Choroid plexus epithelial cell (primary cell): ENCODE measurements around the gene MGAT5.

ENCODE experiments used
- DNase-seq: peaks from one replicate; pipeline ENCODE4 v3.0.0-alpha.2; 2010; ENCODE audit warnings: low read depth
- H3K4me3 ChIP-seq: 2 replicates; pipeline ENCODE4 v1.5.1; 2011; ENCODE audit warnings: low read depth, mild to moderate bottlenecking, control low read depth, low read length, moderate library complexity
- TF ChIP-seq, protein P1 (sequence below): conservative IDR thresholded peaks from 2 replicates; pipeline ENCODE4 v1.5.1; 2011; ENCODE audit warnings: low read depth, mild to moderate bottlenecking, control low read depth, inconsistent platforms, low read length, moderate library complexity

MGAT5 gene

DNA sequence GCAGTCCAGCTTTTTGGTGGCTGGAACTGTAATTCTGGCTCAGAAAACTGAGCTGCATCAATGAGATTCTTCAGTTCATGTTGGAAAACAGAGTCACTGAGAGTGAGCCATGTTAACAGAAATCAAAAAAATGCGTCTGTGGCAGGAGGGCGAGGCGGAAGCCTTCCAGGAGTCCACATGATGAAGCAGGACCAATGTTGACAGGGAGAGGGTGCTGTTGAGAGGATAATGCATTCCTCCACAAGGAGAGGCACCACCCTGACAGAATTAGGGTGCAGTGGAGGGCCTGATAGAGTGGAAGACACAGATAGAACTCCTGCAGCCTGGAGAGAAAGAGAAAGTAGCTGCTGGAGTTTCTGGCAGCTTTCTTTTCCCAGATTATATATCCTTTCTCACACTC, 111.5 kb downstream of the MGAT5 start:
- TF ChIP-seq, protein P1, sequence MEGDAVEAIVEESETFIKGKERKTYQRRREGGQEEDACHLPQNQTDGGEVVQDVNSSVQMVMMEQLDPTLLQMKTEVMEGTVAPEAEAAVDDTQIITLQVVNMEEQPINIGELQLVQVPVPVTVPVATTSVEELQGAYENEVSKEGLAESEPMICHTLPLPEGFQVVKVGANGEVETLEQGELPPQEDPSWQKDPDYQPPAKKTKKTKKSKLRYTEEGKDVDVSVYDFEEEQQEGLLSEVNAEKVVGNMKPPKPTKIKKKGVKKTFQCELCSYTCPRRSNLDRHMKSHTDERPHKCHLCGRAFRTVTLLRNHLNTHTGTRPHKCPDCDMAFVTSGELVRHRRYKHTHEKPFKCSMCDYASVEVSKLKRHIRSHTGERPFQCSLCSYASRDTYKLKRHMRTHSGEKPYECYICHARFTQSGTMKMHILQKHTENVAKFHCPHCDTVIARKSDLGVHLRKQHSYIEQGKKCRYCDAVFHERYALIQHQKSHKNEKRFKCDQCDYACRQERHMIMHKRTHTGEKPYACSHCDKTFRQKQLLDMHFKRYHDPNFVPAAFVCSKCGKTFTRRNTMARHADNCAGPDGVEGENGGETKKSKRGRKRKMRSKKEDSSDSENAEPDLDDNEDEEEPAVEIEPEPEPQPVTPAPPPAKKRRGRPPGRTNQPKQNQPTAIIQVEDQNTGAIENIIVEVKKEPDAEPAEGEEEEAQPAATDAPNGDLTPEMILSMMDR: peak; percentile 22
- DNase-seq: peak; percentile 20
- H3K4me3 ChIP-seq: no peak overlapping the region

- TF ChIP-seq, protein P1: no peak
- no peak overlapping the region for H3K4me3 ChIP-seq
- DNase-seq: no peak
These were observed 112.5 kb downstream of the MGAT5 start for GRCh38 chr2:134366359-134366758.

- TF ChIP-seq, protein P1: no peak
- no peak overlapping the region for H3K4me3 ChIP-seq
- no peak for DNase-seq
These were observed 113.3 kb downstream of the MGAT5 start for GRCh38 chr2:134367213-134367612.

- H3K4me3 ChIP-seq: no peak overlapping the region
- DNase-seq: peak; percentile 85
- TF ChIP-seq, protein P1: no peak
These were observed 114.3 kb downstream of the MGAT5 start for GRCh38 chr2:134368009-134368817.

DNA sequence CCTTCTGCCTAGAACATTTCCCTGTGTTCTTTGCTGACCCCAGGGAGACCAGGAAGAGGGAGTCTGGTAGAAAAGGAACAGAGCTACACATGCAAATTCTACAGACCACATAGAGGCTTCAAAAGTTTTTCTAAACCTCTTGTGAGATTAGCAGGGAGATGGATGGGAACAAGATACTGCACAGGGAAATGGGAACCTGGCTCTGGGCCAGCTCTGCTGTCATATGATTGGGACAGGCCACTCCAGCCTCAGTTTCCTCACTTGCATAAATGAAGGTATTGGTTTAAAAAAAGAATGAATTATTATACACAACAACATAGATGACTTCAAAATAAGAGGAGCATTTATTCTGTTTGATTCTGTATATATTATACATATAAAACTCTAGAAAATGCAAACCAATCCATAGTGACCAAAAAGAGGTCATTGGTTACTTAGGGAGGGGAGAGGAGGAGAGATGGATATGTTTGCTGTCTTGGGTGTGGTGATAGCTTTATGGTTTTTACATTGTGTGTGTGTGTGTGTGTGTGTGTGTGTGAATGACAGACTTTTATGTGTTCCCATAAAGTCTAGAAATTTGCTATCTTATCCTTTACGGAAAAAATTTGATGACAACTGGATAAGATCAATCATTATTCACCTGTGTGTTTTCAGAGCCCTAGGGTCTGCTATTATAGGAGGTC, 115.5 kb downstream of the MGAT5 start:
- H3K4me3 ChIP-seq: no peak overlapping the region
- DNase-seq: no peak
- TF ChIP-seq, protein P1: no peak

DNA sequence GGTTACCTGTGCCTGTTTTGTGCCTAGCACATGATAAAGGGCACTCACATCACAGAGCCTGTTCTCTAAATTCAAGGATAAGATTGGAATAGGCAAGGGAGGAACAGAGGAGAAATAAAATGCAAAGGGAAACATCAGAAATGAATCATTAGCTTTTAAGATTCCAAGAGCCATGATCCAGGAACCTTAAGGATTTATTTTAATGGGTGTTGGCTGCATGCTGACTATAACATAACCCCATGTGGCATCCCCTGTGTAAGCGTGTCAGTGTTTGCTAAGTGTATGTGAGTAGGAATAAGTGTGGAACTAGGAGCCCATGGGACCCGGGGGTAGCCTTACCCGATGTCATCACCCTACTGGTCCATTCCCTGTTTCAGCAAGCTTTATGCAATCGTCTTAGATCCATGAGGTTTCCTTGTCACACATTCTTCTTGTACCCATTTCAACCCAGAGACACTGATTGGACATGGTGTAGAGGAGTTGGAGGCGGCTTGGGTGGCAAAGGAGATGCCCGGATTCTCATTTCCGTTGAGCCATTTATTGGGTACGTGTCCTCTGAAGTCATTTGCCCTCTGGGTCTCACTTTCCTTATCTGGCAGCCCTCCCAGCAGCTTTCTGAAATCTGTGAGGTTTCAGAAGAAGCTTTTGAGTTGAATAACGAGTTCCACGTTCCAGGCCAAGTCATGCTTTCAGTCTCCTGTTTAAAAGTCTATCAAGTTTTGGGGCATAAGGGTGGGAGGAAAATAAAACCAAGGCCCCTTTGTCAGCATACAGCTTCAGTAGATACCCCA, 117.0 kb downstream of the MGAT5 start:
- DNase-seq: no peak
- TF ChIP-seq, protein P1: no peak
- H3K4me3 ChIP-seq: no peak overlapping the region
